NCI-H146 treated with DMSO at 0.1 percent for 48 hours (cell line): Measurements from ENCODE around the gene CDH24.

Experiments
- DNase-seq: peaks from one replicate; lab custom pipeline; 2025; ENCODE audit not compliant: unreplicated experiment; lab: John Stamatoyannopoulos, UW

The CDH24 gene, protein sequence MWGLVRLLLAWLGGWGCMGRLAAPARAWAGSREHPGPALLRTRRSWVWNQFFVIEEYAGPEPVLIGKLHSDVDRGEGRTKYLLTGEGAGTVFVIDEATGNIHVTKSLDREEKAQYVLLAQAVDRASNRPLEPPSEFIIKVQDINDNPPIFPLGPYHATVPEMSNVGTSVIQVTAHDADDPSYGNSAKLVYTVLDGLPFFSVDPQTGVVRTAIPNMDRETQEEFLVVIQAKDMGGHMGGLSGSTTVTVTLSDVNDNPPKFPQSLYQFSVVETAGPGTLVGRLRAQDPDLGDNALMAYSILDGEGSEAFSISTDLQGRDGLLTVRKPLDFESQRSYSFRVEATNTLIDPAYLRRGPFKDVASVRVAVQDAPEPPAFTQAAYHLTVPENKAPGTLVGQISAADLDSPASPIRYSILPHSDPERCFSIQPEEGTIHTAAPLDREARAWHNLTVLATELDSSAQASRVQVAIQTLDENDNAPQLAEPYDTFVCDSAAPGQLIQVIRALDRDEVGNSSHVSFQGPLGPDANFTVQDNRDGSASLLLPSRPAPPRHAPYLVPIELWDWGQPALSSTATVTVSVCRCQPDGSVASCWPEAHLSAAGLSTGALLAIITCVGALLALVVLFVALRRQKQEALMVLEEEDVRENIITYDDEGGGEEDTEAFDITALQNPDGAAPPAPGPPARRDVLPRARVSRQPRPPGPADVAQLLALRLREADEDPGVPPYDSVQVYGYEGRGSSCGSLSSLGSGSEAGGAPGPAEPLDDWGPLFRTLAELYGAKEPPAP

DNA sequence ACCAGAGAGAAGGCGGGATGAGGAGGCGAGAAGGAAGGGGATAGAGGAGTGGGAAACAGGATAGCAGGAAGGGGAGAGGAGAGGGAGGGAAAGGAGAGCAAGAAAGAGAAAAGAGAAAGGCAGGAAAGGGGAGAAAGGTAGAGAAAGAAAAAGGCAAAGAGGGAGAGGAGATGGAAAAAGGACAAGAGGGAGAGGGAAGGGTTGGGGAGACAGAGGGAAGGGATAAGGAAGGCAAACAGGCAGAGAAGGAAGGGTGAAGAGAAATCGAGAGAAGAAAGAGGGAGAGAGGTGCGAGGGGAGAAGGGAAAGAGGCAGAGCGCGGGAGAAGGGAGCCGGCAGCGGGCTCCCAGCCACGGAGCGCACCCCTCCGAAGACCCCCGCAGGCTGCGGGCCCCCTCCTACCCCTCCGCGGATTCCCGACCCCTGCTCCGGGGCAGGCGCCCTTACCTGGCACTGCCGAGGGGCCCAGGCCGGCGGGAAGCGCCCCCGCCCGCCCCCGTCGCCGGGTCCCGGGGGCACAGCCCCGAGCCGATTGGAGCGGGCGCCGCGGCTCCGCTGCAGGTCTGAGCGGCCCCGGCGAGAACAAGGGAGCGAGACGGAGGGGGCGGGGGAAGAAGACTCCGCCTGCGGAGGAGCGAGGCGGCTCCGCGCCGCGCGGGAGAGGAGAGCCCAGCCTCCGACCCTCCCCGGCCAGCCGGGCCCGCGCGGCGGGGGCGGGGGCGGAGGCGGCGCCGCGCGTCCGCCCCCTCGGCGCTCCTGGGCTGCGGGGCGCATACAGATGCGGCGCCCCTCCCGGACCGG is at the start of gene CDH24:
Gene CDH24 (minus strand): TSS at position 565 of the 801 bp plus-strand sequence. CDS start 1,787 bp downstream, outside the sequence.
- no peak for DNase-seq

DNA sequence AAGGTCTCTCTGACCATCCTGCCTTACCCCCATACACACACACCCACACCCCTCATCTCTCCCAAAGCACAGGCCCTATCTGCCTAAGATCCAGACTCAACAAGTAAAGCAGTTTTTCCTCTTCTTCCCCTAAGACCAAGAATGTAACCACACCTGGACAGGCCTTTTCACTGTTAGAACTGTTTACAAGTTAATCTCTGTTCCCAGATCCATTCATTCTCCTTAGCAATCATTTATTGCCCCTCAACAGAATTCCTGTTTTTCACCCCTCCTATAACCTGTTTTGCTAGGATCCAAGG is 49.4 kb upstream of the CDH24 start:
- DNase-seq, result no peak

DNA sequence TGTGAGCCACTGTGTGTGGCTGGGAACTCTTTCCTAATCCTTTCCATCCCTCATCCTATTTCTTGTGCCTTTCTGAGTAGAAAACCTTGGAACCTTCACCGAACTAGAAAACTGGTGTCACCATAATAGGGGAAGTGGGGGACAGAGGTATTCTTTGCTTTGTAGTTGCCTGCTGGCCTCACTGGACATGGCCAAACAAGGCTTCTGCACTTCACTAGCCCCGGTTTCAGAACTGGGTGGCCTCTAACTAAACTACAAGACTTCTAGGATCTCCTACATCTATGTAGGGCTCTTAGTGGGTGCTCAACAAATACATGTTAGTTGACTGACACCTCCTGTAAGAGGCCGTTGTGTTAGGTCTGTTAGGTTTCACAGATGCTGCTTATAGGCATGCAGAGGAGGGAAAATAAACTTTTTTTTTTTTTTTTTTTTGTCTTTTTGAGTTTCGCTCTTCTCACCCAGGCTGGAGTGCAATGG is 48.1 kb upstream of the CDH24 start:
- DNase-seq, result no peak

DNA sequence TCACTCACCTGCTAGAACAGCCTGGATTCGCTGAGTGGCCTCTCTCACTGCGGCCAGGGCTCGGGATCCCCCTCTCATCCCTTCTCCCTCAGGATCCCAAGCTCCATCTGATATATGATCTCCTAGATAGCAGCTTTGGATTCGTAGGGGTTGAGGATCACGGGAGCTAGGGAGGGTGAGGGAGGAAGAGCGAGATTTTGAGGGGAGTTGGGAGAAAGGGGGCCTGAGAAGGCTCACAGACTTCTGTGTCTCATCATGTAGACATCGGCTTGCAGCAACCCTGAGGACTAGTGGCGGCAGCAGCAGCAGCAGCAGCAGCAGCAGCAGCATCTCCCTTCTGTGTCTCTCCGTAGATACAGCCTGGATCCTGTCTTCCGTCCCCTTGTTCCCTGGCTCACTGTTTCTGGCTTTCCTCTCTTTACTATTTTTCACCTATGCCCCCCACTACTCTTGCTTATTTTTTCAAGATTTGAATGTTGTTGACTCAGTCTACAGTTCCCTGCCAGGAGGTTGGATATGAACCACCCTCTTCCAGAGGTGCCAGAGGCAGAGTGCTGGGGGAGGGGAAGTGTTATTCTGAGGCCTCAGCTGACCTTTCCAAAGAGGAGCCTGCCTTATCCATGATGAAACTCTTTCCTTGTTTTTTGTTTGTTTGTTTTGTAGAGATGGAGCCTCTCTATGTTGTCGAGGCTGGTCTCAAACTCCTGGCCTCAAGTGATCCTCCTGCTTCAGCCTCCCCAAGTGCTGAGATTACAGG is 47.4 kb upstream of the CDH24 start, which contains the start of gene CIROP:
Gene CIROP (minus strand): TSS at position 399 of the 757 bp plus-strand sequence. CDS start 69 bp downstream, at position 330.
- DNase-seq, result no peak

DNA sequence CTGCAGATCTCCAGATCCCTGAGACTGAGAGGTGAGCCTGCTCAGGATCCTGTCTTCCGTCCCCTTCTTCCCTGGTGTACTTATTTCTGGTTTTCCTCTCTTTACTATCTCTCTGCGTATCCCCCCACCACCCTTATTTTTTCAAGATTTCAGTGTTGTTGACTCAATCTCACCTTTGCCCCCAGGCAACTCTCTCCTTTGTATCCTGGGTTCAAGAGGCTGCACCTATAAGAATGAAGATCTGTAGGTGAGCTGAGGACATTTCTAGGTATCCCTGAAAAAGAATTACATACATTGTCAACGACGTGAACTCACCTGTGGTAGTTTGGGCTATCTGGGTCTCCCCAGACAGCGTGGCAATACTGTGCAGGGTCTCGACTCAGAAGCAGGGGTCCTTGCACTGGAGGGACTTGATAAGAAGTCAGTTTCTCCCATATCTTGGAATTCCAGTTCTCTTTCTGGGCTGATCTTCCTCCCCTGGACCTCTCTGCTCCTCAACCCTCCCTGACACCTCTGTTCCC is 46.8 kb upstream of the CDH24 start:
- no peak for DNase-seq

DNA sequence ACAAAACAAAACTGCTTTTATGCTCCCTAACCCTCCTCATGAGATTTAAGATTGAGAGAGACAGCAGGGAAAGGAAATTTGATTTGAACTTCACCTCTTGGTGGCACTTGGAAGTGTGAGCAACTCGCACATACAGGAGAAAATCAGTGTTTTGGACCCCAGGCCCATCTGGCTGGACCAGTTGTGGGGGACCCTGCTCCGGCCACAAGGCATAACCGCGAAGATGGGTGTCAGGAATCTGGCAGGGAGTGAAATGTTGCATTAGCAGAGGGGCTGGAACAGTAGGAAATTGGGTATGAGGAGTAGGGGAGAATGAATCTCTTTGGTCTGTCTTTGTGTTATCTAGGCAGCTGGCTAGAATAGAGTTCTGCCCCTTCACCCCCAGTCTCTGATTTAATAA is 46.3 kb upstream of the CDH24 start:
- no peak for DNase-seq

DNA sequence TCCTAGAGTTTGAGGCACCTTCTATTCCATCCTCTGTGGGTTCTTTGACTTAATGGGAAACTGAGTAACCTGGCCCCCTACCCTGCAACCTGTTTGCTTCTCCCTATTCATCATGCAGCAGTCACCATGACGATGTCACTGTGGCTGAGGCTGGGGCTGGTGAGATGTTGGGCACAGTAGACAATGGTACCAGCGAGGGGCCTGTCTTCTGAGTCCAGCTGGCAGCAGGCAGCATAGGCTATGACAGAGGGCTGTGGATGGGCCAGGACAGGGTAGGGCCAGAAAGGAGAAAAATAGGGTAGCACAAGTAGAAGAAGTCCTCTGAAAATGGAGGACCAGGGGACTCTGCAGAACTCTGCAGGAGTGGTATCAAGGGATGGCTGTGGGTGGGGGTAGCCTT is 45.5 kb upstream of the CDH24 start:
- DNase-seq, result no peak

DNA sequence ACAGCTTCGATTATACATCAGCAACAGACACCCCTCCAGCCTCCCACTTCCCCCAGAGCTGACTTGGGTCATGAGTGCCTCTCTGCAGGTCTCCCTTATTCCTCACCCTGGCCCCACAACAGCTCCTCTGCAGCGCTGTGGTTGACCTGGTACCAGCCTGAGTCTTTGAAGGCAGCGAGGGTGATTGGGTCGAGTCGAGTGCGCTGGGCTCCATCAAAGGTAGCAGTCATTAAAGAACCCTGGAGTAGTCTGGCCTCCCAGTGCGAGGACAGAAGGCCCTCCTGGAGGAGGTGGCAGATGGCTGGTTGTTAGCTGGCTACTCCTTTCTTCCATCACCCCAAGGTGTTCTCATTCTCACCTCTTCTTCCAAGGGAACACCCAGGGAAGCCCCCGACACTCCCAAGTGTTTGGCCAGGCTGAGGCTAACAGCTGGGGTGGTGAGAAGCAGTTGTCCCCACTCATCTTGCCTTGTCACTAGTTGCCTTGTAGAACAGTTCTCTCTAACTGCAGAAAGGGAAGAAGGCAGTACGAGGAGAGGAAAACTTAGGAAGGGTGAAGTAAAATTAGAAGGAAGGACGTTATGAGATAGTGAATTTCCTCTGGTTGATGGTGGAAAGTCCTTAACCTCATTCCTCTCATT is 44.8 kb upstream of the CDH24 start:
- no peak for DNase-seq

DNA sequence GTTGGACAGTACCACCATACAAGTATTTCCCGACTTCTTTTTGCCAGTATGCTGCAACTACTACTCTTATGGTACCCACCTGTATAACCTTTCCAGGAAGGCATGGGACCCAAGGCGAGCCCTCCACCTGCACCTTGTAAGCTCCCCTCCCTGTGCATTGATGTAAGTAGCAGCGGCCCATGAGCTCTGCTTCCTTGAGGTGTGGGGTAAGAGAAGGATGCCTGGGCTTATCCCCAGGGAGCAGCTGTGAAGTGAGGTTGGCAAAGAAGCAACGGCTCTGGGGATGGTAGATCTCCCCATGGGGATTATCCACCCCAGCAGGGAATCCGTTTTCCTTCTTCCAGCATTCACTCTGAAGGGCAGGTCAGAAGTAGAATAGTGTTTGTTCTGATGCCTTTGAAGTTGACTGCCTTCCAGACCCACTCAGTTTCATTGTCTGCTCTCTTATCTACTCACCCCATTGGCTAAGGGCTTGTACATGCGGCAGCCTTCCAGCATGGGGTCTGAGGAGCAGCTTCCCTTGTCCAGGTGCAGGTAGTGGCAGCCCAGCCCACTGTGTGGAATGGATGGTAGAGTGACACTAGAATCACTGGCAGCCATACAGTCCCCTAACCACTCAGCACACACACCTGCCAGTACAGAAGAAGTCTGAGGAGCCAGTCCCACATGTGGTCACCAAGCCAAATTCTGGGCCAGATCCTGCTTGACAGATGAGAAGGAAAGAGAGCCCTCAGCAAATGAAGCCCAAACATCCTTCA is 44.1 kb upstream of the CDH24 start:
- DNase-seq, result no peak

DNA sequence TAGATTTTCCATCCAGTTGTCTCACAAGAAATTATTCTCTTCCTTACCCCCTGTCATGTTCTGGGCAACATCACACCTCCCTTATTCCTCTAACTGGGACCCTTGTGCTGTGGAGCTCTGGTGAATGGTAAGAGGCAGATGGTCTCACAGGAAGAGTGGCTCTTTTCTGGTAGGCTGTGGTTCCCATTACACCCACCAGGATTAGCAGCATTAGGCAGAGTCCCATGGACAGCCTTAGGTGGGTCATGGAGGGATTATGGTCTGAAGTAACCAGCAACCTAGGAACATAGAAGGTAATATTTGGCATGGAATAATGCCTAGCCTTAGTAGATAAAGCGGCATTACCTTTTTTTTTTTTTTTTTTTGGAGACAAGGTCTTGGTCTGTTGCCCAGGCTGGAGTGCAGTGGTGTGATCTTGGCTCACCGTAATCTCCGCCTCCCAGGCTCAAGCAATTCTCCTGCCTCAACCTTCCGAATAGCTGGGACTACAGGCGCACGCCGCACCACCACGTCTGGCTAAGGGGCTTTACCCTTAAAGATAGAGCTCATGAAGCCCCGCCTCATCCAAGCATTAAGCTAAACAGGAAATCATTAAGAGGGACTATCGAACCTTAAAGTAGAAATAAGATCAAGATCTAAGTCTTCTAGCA is 42.0 kb upstream of the CDH24 start:
- DNase-seq, result no peak

DNA sequence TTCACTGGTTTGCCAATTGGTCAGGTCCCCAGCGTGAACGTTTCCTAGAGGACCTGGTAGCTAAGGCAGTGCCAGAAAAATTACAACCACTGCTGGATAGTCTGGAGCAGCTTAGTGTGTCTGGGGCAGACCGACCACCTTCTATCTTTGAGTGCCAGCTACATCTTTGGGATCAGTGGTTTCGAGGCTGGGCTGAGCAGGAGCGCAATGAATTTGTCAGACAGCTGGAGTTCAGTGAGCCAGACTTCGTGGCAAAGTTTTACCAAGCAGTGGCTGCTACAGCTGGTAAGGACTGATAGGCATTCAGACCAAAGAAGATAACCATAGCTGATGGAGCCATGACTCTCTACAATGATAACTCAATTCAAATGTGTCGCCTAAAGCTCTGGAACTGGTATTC is 40.5 kb upstream of the CDH24 start:
- no peak for DNase-seq

DNA sequence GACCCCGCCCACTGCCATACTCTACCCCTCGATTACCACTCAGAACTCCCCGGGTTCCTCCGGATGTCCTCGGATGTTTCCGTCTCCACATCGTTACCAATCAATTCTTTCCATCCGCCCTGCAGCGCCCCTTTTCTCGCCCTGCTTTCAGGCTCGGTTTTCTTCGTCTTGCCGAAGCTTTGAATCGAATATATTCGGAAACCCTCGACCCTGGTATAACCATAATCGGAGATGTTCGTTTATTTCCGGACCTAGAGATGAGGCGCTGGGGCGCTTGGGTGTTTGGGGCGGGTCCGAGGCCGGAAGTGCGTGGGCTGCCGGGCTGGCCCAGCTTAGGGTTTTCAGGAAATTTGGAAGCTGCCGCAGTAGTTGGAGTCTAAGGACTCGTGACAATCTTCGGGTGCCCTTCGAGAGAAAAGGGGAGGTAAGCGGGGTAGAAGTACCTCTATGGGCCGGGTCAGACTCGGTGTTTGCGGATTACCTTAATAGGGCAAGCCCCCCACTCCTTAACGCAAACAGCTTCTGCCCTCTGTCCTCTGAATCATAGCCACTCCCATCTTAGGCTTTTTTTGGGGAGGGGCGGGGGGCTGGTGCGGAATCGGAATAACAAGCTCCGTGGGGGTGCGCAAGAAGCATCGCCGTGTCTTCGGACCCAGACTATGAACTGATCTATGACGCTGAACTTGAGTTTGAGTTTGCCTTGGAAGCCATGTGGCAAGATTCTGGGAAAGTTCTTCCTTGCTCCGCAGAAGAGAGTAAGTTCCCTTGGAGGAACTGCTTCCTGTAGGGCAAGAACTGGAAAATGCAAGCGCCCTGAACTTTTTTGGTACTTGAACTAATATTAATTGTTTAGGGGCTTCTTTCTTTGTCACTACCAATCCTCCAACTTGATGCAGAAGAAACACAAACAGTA is 38.1 kb upstream of the CDH24 start, which contains the start of gene C14orf119:
Gene C14orf119 (plus strand): TSS at position 310 of the 913 bp plus-strand sequence. CDS start 2,154 bp downstream, outside the sequence.
- DNase-seq, result no peak

DNA sequence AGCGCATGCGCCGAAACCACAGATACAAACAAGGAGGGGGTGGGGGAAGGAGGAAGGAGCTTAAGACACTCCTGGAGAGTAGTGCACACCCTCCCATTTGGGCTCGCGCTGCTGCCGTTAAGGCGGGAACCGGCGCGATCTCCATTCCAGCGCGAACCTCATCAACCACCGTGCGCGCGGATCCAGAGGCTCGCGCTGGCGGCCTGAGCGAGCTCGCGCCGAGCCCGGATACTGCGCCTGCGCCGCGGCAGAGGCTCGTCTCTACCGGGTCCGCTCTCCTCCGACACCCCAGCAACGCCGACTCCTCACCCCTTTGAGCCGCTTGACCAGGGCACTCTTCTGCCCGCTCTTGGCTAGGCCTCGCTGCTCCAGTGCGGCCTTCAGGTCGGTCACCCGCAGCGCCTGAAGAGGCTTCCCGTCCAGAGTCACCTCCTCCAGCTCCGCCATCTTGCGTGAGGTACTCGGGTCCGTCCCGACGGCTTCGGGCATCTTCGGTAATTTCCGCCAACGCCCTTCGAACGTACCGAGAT is 37.4 kb upstream of the CDH24 start, which contains the start of gene ACIN1:
Gene ACIN1 (minus strand): TSS at position 471 of the 530 bp plus-strand sequence. CDS start 24 bp downstream, at position 447.
- no peak for DNase-seq

DNA sequence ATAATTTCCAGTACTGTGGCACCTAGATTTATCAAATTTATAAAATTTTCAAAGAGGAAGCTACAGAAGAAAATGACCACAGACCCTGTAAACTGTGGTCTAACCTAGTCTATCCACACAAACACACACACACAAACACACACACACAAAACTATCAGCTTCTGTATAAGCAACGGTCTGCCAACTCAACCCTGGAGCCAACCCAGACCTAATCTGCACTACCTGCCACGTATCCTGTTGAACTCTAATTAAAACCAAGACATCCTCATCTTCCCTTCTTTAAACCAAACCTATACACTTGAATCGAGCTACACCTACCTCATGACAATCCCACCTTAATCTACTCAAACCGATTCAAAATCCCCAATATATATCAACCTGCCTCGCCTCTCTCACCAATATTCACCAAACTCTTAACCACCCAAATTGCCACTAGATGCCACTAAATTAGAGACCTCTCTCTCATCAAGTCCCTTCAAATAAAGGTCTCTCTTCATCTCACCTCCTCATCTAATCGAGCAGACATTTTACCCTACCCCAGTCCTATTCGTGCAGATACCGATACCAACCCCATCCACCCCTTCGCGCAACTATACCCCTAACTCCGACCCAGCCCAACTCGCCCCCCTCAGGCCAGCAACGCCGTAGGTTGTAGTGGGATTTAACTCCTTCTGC is 36.8 kb upstream of the CDH24 start:
- DNase-seq, result no peak

DNA sequence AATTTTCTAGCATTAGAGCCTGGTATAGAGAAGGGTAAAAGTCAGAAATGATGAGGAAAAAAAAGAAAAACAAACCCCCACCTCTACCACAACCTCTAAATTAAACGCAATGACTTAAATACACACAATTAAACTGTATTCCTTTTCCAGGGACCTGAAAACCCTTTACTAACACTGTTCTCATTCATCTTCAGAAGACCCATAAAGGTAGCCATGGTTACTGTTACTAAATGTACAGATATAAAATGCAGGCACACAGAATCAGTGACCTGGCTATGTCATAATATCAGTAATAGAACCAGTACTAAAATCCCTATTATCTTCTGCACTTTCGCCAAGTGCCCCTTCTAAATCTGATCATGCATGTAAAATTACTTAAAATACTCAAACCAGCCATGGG is 36.2 kb upstream of the CDH24 start:
- DNase-seq, result no peak

DNA sequence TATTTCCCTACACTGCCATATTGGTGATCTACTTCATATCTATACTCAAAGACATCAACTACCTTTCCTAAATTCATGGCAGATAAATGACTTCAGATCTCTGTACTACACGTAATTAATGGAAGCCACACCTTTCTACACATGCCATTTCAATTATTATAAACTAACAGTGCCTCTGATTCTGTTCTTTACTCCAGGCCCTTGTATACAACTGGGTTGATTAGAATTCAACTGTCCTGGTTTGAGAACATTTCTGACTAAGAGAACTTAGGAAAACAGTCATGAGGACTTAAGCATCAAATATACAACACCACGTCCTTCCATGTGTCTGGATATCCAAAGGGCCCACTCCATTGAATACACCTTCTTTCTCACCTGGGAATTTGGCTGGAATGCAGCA is 35.8 kb upstream of the CDH24 start:
- DNase-seq, result no peak
